ENCODE results near the gene STYXL1.
"Not testable (repeated sequence)": the region's sequence is repeated elsewhere in the genome, so short reads cannot be mapped to it uniquely, and the experiment has no call there.

The STYXL1 gene

DNA sequence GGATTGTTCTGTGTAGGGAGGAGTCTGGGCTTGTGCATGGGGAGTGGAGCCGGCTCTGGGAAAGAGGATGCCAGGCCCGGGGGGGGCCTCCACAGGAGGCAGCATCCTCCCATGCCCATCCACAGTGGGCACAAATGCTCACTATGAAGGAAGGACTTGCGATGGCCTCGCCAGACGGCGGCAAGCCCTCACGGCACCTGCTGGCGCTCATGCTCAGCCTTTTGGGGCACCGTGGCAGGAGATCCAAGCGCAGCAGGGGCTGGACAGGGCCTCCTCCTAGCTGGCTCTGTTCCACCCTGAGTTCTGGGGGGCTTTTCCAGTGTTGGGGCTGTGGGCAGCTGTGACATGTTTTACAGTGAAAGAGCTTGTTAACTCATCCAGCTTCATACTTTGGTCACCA is 15.3 kb upstream of the STYXL1 start:
- TF ChIP-seq, protein P1, sequence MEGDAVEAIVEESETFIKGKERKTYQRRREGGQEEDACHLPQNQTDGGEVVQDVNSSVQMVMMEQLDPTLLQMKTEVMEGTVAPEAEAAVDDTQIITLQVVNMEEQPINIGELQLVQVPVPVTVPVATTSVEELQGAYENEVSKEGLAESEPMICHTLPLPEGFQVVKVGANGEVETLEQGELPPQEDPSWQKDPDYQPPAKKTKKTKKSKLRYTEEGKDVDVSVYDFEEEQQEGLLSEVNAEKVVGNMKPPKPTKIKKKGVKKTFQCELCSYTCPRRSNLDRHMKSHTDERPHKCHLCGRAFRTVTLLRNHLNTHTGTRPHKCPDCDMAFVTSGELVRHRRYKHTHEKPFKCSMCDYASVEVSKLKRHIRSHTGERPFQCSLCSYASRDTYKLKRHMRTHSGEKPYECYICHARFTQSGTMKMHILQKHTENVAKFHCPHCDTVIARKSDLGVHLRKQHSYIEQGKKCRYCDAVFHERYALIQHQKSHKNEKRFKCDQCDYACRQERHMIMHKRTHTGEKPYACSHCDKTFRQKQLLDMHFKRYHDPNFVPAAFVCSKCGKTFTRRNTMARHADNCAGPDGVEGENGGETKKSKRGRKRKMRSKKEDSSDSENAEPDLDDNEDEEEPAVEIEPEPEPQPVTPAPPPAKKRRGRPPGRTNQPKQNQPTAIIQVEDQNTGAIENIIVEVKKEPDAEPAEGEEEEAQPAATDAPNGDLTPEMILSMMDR (conservative IDR thresholded peaks at IDR 0.05), result no peak
- TF ChIP-seq ZFX (IDR thresholded peaks at IDR 0.05), result no peak
- H3K27ac ChIP-seq, result no peak overlapping the region

DNA sequence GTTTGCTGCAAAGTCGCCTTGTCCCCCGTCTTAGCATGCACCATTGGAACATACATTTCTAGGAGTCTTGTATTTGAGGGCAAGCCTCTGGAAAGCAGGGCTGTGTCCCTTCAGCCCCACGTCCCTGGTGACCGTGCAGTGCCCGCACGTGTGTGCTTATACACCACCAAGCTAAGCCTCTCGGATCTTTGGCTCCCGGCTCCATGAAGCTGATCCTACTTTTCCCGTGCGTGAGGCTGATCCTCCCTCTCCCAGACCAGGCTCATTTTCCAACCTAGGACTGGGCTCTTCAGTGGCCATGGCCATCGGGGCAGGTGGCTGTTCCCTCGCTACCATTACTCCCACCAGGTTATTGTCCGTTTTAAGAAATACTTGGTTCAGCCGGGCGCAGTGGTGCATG is 14.5 kb upstream of the STYXL1 start:
- no peak for TF ChIP-seq ZFX (IDR thresholded peaks at IDR 0.05)
- TF ChIP-seq, protein P1 (conservative IDR thresholded peaks at IDR 0.05), result no peak
- no peak overlapping the region for H3K27ac ChIP-seq

DNA sequence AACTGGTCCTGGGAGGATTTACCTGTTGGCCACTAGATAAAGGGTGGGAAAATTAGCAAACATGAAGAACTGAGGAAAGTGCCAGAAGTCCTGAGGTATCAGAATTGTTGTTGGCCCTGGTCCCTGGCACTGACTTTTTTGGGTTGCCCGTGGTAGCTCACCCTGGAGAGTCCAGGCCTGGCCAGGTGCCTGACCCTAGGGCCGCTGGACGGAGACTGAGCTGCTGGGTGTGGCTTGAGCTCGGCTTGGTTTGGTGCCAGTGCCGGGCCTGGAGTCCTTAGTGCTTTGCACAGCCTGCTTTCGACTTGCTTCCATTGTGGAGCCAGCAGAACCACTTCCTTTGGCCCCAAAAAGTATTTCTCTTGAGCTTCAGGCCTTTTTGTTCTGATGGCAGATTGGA is 13.0 kb upstream of the STYXL1 start:
- no peak overlapping the region for H3K27ac ChIP-seq
- TF ChIP-seq ZFX (IDR thresholded peaks at IDR 0.05), result no peak
- TF ChIP-seq, protein P1 (conservative IDR thresholded peaks at IDR 0.05), result no peak

DNA sequence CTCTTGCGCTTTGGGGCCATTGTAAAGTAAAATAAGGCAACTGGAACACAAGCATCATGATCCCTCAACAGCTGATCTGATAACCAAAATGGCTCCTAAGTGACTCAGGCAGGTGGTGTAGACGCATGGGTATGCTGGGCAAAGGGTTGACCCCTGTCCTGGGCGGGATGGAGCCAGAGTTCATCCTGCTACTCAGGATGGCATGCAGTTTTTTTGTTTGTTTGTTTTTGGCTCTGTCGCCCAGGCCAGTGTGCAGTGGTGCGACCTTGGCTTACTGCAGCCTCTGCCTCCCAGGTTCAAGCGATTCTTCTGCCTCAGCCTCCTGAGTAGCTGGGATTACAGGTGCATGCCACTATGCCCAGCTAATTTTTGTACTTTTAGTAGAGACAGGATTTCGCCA is 10.9 kb upstream of the STYXL1 start:
- H3K27ac ChIP-seq, result not testable (repeated sequence)

DNA sequence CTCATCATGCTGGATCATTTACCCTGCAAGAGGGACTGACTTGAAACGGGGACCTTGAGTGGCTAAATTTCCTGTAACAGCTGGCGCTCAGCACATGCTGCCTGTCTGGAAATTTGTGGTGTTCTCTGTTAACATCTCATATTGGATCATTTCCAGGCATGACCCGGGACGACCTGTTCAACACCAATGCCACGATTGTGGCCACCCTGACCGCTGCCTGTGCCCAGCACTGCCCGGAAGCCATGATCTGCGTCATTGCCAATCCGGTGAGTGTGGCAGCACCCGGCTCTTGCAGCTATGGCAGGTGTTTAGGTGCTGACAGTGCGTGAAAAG is 10.0 kb upstream of the STYXL1 start:
- no peak overlapping the region for H3K27ac ChIP-seq

DNA sequence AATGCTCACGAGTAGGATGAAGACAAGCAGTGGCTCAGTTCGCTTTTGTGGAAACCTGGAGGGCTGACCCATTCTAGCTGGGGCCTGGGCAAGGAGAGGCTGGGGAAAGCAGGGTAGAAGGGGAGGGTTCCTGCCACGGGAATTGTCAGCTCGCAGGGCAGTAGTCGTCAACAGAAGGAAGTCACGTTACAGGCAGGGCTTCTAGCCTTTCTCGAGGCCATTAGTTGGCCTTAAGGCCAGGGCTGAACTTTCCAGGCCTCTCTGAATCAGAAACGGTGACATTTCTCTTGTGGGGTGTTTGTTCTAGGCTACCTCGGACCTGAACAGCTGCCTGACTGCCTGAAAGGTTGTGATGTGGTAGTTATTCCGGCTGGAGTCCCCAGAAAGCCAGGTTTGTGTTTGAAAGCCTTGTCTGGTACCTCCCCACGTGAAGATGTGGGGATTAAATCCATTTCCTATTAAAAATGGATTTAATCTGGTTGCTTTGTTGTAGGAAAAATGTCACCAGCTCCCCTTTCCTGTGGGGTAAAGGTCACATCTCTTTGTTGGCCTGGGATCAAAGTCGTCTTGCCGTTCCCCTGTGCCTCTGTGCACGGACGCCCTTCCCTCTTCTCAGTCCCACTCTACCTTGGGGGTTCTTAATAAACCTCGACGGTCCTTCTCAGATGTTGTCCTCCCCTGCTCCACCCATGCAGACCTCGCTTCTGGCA is 9.5 kb upstream of the STYXL1 start:
- TF ChIP-seq ZFX (IDR thresholded peaks at IDR 0.05), result no peak
- TF ChIP-seq, protein P1 (conservative IDR thresholded peaks at IDR 0.05), result no peak
- H3K27ac ChIP-seq, result no peak overlapping the region

More for the DNA sequence above, 10.0 kb upstream of the STYXL1 start:
- TF ChIP-seq, protein P1 (conservative IDR thresholded peaks at IDR 0.05), result no peak
- no peak for TF ChIP-seq ZFX (IDR thresholded peaks at IDR 0.05)

DNA sequence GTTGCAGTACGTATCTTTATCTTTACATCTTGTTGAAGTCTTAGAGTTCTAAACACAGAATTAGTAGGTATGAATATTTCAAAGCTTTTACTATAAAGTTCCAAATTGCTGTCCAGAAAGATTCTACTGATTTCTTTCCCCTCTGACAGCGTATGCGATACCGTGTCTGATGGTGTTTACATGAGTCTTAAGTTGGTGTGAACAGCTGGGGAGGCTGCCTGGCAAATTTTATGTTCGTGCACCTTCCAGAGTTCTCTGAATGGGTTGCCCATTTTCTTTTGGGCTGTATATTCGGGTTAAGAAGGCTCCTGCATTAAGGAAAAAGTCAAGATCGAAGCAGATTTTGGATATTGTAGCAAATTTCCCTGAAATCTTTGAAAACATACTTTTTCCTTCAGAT is 8.4 kb upstream of the STYXL1 start:
- no peak overlapping the region for H3K27ac ChIP-seq
- TF ChIP-seq, protein P1 (conservative IDR thresholded peaks at IDR 0.05), result no peak
- TF ChIP-seq ZFX (IDR thresholded peaks at IDR 0.05), result no peak

Data from C4-2B (cell line).